Lower leg skin (tissue), 3 donors: ENCODE results near the gene CMTM2.

Experiments
- CTCF ChIP-seq, 3 donors: fragments of 450-650 bp; IDR thresholded peaks; one replicate each; pipeline ENCODE4 v1.5.1; 2016; ENCODE audit warnings: antibody characterized with exemption in 3 of 3, mild to moderate bottlenecking in 3 of 3, moderate library complexity in 2 of 3
- POLR2A ChIP-seq, 2 donors: fragments of 450-650 bp; IDR thresholded peaks; one replicate each; pipeline ENCODE4 v1.6.1; 2016 to 2017; ENCODE audit warnings: antibody characterized with exemption in 2 of 2, mild to moderate bottlenecking in 1 of 2, moderate library complexity in 1 of 2

- TF ChIP-seq POLR2A (IDR thresholded peaks at IDR 0.05) = no peak
- no peak for TF ChIP-seq CTCF (IDR thresholded peaks at IDR 0.05)
Measured at GRCh38 chr16:66574531-66574930, 4.7 kb upstream of the CMTM2 start.
